Activated CD8-positive, alpha-beta memory T cell treated with anti-CD3 and anti-CD28 coated beads for 36 hours (primary cell): Measurements from ENCODE around the gene TBL1XR1. TPM values are rescaled to one million over a fixed set of nuclear protein-coding genes. Genes with fewer than 3 reads are reported as not detected.
"Not testable (repeated sequence)": the region's sequence is repeated elsewhere in the genome, so short reads cannot be mapped to it uniquely, and the experiment has no call there.

Experiments used
- CTCF ChIA-PET: fragments of 350-600 bp; sonication (Branson Sonifier 250); formaldehyde crosslinking; loops from one replicate; lab custom pipeline; 2021; ENCODE audit warnings: antibody characterized with exemption; lab: Charles Lee
- POLR2A ChIA-PET: fragments of 350-600 bp; sonication (Branson Sonifier 250); formaldehyde crosslinking; loops from one replicate; lab custom pipeline; 2021; ENCODE audit warnings: antibody characterized with exemption; lab: Charles Lee
- total RNA-seq, 2 experiments: library from RNA; stranded (reverse); gene quantifications; one replicate each; pipeline ENCODE4 v1.2.3, GENCODE V29; 2021

The TBL1XR1 gene
- total RNA-seq, 2 experiments from 2014 or later = 197 to 208 TPM

DNA sequence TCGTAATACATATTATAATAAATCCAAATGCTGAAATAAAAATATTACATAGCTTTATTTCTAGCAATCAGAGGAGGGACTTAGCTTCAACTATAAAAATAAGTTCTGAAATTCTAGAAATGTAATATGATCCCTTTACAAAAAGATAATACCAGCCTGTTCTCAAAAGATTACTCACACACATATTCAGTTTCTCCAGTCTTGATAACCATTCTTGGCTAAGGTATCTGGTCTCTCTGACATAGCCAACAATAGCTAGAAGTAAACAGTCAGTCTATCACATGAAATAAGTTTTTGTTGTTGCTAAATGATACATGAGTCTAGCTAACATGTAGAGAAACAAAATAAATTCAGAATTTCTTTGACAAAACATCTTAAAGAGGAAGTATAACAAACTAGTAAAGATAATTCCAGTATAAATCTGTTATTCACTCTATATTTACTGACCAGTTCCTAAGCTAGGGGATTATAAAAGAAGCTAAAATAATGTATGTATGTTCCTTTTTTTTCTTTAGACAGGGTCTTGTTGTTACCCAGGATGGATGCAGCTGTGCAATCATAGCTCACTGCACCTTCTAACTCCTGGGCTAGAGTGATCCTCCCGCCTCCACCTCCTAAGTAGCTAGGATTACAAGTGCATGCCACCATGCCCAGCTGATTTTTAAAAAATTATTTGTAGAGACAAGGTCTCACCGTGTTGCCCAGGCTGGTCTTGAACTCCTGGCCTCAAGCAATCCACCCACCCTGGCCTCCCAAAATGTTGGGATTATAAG is 170.6 kb downstream of the TBL1XR1 start:
- CTCF ChIA-PET = no interaction called here

DNA sequence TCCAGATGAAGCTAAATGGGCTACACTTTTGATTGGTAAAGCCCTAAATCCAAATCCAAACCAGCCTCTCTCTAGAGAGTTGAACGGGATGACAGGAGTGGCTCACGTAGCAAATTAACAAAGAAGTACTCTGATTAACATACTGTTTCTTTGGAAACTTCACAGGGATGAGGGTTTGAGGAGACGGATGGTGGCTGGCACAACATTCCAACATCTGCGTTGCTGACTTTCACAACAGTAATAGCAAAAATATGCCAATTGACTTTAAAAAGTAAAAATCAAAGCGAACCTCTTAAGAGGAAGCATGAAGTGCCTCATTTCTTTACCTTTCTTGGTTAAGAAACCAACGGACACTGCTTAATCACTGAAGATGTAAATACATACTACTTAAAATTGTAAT is 181.4 kb downstream of the TBL1XR1 start:
- POLR2A ChIA-PET = no interaction called here
- CTCF ChIA-PET = no interaction called here

More for the DNA sequence above, 170.6 kb downstream of the TBL1XR1 start:
- POLR2A ChIA-PET = no interaction called here

DNA sequence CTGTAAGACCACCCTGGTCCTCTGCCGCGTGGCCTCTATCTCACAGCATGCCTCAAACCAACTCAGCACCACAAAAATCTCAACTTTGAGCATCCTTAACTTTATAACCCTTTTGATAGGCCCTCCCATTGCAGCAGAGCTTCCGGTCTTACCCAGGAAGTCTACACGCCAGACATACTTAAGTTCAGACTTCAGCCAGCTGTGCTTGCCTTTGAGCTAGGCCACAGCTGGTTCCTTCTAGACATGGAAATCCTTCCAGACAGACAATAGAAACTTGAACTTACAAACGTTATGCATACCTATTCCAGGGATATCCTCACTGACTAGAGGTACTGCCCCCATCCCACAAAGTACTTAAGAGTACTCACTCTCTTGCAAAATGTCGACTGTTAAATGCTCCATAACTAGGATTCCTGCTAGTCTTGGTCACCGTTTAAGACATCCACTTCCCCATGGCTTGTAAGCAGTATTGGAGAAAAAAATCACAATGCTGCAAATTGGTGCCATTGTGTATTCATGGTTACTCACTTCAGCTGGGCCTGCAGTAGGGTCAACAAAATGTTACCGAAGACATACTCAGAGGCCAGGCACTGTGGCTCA is 183.5 kb downstream of the TBL1XR1 start:
- POLR2A ChIA-PET = no interaction called here
- CTCF ChIA-PET = no interaction called here

DNA sequence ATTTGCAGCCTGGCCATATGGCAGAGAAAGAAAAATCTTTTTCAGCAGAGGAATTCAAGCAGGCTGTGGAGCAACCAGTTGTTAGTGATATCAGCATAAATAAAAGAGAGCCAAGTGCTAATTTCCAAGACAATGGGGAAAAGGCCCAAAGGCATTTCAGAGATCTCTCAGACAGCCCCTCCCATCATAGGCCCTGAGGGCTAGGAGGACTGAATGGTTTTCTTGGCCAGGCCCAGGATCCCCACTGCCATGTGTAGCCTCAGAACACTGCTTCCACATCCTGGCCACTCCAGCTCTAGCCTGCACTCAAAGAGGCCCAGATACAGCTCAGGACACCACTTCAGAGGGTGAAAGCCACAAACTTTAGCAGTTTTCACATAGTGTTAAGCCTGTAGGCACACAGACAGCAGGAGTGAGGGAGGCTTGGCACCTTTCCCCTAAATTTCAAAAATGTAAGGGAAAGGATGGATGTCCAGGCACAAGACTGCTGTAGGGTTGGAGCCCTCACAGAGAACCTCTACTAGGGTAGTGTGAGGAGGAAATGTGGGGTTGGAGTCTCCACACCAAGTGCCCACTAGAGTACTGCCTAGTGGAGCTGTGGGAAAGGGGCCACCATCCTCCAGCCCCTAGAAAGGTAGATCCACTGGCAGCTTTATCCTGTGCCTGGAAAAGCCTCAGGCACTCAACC is 191.4 kb downstream of the TBL1XR1 start:
- CTCF ChIA-PET = no interaction called here
- POLR2A ChIA-PET = no interaction called here

DNA sequence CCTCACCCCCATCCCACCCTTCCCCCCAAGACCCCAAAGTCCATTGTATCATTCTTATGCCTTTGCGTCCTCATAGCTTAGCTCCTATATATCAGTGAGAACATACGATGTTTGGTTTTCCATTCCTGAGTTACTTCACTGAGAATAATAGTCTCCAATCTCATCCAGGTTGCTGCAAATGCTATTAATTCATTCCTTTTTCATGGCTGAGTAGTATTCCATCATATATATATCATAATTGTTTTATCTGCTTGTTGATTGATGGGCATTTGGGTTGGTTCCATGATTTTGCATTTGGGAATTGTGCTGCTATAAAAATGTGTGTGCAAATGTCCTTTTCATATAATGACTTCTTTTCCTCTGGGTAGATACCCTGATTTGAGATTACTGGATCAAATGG is 197.1 kb downstream of the TBL1XR1 start:
- POLR2A ChIA-PET, CTCF ChIA-PET: not testable (repeated sequence)

DNA sequence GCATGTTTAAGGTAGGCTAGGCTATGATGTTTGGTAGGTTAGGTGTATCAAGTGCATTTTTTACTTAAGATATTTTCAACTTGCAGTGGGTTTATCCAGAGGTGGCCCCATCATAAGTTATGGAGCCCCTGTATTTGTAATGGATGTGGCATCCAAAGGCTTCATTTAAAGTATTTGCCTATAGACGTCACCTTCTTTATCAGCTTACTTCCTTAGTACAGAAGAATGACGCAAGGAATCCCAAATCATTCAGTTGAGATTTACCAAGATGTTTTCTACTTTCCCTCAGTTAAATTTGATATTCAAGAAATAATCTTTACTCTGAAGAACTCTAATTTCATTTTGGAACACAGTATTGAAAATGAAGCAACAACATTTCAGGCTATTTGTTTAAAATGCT is 201.3 kb downstream of the TBL1XR1 start:
- CTCF ChIA-PET = no interaction called here
- POLR2A ChIA-PET = no interaction called here

DNA sequence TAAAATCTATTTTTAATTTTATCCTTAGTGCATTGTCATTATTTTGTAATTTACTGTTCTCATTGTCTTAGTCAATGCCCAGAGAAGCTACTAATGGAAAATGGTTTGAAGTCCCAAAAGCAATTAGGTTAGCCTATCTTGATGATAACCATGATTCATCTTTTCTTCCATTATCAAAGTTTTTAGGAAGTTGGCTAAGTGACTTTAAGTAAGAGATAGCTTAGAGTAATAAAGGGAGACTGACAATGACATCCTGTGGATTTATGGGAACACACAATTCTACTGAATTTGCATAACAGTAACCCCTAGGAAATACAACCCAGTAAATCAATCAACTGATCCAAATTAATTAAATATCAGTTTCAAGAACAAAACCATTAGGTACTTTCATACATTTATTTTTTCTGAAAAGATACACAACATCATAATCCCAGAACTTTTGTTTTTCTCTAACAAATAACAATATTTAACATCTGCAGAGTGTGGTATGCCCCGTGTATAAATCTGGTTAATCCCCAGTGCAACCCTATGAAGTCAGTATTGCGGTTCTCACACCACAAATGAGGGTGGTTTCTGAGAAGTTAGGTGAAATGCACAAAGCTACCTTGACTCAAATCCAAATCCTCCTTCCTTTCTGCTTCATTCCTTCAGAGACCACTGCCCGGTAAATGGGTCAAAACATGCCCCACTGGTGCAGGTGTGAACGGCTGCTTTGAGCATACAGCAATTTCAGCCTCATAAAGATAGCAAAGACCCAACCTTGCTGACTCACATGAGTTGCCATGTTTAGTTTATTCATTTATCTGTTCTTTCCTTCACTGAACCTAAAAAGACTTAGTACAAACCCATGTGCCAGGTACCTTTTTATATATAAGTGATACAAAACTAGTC is 202.1 kb downstream of the TBL1XR1 start:
- ChIA-PET CTCF (no interaction called here), POLR2A (no interaction called here)

DNA sequence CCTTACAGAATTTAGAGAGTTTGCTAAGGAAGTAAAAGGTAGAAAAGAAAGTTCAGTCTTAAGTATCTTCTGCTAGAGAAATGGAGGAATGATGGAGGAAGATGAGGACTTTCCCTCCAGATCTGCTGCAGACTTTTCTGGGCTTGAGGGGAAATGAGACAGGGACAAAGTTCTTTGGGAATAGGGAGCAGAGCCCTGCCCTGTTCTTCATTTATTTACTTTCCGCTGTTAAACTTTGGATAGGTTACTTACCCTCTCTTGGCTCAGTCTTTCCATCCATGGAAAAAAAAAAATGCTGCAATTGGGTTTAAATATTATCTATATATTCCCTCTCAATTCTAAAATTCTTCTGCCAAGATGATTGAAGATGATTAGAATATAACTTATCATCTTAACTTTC is 202.9 kb downstream of the TBL1XR1 start:
- POLR2A ChIA-PET = no interaction called here
- CTCF ChIA-PET = no interaction called here

DNA sequence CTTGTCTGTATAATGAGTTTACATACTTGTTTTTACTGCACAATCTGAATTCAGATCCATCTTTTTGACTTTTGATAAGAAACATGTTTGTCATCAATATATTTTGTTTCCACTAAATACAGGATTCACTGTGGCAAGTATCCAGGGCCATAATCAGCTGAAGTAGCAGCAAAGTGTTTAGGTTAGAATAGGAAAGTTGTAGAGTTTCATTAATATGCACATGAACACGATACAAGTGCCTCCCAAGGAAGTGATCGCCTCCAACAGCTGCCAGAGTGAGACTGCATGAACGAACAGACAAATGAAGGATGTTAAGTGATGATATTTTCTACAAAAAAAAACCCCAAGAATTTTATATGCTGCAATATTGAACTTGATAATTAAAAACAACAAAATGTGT is 204.3 kb downstream of the TBL1XR1 start:
- CTCF ChIA-PET = no interaction called here

DNA sequence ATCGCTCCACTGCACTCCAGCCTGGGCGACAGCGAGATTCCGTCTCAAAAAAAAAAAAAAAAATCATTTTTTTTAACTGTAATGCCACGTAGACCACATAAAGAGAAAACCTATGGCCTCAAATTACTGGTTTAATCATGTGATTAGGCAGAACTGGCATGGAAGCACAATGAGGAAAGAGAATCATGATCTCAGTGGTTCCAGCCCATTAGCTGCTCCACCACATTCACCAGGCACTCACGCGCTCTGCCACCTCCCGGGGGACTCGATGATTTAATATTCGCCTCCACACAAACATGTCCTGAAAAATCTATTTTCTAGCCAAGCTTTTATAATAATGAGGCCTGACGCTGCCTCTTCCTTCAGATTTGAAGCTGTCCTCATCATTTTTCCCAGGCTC is 204.7 kb downstream of the TBL1XR1 start:
- CTCF ChIA-PET = interaction anchor here (0.6 kb wide), 1 partner anchor 1207 kb away, joined by 3 read pairs; no protein-coding TSS in a partner anchor
- POLR2A ChIA-PET = no interaction called here

More for the DNA sequence above, 204.3 kb downstream of the TBL1XR1 start:
- POLR2A ChIA-PET = no interaction called here

DNA sequence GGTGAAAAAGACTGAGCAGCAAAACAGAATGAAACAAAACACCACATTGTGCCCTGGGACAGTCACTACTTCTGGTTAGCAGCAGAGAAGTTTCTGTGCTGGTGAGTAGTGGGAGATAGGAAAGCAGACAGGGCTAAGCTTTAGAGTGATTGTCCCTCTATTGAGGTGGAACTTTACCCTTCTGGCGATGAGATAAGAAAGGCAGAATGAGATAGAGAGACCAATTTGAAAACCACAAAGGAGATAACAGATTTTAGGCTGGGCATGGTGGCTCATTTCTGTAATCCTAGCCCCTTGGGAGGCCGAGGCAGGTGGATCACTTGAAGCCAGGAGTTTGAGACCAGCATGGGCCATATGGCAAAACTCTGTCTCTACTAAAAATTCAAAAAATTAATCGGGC is 208.5 kb downstream of the TBL1XR1 start:
- CTCF ChIA-PET = no interaction called here

DNA sequence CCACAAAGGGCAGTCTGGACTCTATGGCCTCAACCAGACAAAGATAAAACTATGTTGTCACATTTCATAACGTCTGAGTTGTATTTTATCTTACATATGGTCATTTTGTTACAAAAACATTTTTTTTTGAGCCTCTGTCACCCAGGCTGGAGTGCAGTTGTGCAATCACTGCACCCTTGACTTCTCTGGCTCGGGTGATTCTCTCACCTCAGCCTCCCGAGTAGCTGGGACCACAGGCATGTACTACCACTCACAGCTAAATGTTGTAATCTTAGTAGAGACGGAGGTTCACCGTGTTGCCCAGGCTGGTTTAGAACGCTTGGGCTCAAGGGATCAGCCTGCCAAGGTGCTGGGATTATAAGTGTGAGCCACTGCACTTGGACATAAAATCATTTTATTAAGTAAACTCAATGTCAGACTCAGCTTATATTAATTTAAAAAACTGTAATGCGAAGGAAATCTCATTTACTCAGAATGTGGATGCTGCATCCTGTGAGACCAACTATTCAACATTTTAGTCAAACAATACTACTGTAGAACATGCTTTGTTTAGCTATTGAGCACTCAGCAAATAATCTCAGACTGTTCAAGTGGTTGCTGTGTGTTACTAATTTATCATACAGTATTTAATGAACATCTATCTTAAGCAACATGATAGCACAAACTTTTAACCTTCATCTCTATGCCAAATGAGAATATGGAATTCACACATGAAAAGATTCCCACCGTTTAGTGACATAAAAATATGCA is 209.2 kb downstream of the TBL1XR1 start:
- ChIA-PET CTCF (no interaction called here), POLR2A (no interaction called here)

More for the DNA sequence above, 208.5 kb downstream of the TBL1XR1 start:
- POLR2A ChIA-PET = no interaction called here

DNA sequence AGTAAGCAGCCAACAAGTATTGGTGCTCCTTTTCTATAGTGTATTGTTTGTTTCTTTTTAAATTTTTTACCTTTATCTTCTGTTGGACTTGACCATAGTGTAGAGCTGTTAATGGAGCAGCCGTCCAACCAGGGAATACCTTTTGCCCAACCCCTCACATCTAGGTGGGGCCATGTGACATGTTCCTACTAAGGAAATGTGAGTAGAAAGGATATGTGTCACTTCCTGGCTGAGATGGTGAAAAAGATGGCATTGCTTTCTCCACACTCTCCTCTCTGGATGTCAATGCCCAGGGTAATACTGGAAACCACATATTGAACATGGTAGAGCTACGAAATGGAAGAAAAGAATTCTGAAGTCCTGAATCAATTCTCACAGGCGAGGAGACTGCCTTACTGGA is 218.8 kb downstream of the TBL1XR1 start:
- CTCF ChIA-PET = no interaction called here
- POLR2A ChIA-PET = no interaction called here

DNA sequence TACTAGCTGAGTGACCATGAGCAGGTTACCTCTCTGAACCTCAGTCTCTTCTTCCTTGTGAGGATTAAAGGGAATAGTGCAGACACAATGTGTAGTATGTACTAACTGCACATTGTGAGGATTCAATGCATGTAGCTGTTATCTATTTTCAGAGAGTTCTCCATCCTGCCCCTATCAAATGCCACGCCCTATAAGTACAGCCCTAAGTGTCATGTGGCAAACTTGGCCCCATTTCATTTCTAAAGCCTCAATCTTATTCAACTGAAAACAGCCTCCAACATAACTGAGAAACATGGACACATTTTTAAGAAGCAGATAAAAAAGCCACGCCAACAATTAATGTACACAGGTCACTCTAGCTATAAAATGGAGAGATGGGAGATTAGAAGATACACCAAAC is 220.0 kb downstream of the TBL1XR1 start:
- CTCF ChIA-PET = no interaction called here
- POLR2A ChIA-PET = no interaction called here

DNA sequence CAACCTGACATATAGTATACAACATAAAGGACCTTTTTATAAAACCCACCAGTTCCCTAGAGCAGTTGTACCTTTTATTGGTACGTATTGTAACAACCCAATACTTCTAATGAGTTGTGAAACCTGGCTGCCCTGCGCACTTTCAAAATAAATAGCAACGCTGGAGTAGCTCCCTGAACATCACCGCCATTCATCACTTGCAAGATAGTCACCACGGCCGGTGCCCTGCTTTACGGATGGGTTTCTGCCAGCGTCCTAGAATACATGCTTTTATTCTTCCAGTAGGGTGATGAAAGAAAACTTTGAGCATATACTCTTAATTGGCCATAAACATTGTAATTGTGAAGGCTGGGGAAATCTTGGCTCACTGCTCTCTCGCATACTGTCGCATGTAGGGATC is 220.7 kb downstream of the TBL1XR1 start:
- CTCF ChIA-PET = no interaction called here
- POLR2A ChIA-PET = no interaction called here

DNA sequence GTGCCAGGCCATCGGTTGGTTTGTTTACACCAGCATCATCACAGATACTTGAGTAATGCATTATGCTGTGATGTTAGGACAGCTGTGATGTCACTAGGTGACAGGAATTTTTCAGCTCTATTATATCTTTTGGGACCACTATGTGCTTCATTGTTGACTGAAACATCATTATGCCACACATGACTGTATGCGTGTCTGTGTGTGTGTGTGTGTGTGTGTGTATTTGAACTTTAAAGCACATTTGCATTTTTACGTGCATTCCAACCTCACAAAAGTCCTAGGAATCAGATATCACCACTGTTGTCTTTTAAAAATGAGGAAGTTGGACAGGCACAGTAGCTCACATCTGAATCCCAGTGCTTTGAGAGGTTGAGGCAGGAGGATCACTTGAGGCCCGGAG is 223.0 kb downstream of the TBL1XR1 start:
- CTCF ChIA-PET = no interaction called here

DNA sequence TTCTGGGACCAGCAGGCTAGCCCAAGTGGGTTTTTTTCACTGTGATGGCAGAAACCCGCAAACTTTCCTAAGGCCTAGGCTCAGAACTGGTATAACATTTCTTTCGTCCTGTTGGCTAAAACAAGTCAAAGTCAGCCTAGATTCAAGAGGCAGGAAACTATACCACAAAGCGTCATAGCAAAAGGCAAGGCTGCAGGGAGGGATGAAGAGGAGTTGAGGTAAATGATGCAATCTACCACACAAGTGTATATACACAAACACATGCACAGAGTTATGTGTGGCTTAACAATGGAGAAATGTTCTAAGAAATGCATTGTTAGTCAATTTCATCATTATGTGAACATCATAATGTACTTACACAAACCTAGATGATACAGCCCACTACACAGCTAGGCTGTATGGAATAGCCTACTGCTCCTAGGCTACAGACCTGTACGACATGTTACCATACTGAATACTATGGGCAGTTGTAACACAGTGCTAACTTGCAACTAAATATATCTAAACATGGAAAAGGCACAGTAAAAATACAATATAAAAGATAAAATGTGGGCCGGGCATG is 225.6 kb downstream of the TBL1XR1 start:
- ChIA-PET CTCF (no interaction called here), POLR2A (interaction anchor here (0.7 kb wide), 1 partner anchor 238 kb away, joined by 3 read pairs; no protein-coding TSS in a partner anchor)

More for the DNA sequence above, 223.0 kb downstream of the TBL1XR1 start:
- POLR2A ChIA-PET = no interaction called here

DNA sequence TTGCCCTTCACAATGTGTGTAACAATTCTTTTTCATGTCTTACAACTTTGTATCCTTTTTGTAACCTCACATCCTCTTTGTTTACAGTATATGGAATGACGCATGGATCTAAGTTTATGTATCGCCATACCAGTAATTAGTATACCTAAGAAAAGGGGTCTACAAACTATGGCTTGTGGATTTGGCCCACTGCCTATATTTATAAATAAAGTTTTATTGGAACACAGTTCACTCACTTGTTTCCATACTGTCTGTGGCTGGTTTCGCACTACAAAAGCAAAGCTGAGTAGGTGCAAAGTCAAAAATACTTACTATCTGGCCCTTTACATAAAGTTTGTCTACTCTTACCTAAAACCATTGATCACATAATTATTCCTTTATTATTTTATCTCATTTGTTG is 226.5 kb downstream of the TBL1XR1 start:
- POLR2A ChIA-PET = no interaction called here
- CTCF ChIA-PET = no interaction called here

DNA sequence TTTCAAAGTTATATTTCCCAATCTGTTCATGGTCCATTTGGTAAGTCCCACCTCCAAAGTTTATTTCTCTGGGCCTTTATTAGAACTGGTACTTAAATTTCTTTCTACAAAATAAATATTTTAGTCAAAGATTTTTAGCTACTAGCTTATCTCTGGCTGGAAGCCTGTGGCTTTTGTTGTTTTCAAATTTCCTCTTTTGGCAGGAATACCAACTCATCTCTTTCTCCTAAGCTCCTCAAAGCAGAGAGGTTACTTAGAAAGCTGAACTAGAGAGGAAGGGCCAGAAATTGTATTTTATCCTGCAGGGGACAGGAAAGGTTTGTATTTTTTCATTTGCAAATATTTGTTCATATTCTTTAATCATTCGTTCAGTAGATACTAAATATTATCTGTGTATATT is 227.8 kb downstream of the TBL1XR1 start:
- POLR2A ChIA-PET = no interaction called here
- CTCF ChIA-PET = no interaction called here
